ENCODE results near the gene MICAL3. TPM values are rescaled to one million over a fixed set of nuclear protein-coding genes. Genes with fewer than 3 reads are reported as not detected.
A peak's percentile ranks its signal among the peaks of the same experiment; 100 is the strongest.

The MICAL3 gene
- total and polyA plus RNA-seq, 9 donors, result 21.9 to 50.1 (median 32.2) TPM

DNA sequence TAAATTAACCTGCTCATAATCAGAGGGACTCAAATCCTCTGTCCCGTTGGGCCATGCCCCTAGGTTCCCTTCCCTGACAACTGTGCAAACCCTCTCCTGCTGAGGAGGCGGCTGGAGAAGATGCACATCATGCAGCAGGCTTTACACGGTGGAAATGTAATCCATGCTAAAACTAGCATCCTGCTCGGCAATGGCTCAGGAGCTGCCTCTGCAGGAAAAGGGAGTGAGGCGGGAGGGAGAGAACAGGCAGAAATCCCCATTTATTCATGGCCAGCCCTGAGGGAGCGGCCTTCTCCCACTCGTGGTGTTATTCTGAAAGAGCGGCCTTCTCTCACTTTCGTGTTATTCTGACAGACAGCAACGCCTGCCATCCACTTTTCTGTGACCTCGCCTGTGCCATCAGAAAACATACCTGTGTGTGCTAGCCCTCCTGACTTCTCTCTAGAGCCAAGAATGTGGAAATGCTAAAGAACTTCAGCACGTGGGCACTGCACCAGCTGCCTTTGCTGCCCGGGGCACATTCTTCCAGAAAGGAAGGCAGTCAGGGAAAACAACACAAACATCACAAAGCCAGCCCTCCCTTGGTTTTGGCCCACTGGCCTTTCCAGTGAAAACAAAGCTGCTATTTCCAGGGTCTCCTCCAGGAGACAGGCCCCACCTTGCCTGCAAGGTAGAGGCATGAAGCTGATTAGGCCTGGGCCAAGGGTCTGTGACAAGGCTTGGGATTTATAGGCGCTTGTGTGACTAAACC lies 187.2 kb downstream of the MICAL3 start:
- Histone ChIP-seq H3K4me3 (ENCODE audit: low read length) (no peak overlapping the region), H3K27me3 (ENCODE audit: control insufficient read depth, insufficient read depth, low read length) (no peaks in the 10 kb centered on the region), H3K4me1 (ENCODE audit: control insufficient read depth, insufficient read depth, low read length) (peaks cover 30% of the 10 kb centered on the region), H3K27ac (ENCODE audit: low read length) (peak overlapping the region; percentile 35), H3K9me3 (replicated peaks; ENCODE audit: control insufficient read depth, low read depth, low read length) (no peaks in the 10 kb centered on the region), H3K36me3 (ENCODE audit: control insufficient read depth, insufficient read depth, low read length) (peaks cover 59% of the 10 kb centered on the region)
- DNase-seq, result peak; percentile 83
- 73% methylated on average over 6 of the region's 14 CpGs for WGBS (ENCODE audit: insufficient coverage)

DNA sequence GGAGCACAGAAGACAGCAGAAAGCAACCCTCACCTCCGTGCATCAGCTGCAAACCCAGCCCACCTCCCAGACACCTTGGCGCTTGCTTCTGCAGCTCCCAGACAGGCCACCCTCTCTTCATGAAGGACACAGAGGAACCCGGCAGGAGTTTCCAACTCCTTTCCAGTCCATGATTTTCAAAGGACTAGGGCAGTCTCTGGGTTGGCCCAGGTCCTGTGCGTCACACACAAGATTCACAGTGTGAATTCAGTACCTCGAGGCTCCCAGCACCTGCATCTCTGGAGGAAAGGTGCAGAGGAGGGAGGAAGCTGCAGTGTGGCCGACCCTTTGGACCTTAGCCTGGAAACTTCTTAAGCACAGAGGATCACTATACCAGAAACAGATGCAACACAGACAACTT lies 189.1 kb downstream of the MICAL3 start:
- 72% methylated on average over 5 of the region's 6 CpGs for WGBS (ENCODE audit: insufficient coverage)
- H3K36me3 ChIP-seq (ENCODE audit: control insufficient read depth, insufficient read depth, low read length), result peaks cover 48% of the 10 kb centered on the region
- no peak for DNase-seq
- H3K4me3 ChIP-seq (ENCODE audit: low read length), result no peak overlapping the region
- H3K9me3 ChIP-seq (replicated peaks; ENCODE audit: control insufficient read depth, low read depth, low read length), result no peaks in the 10 kb centered on the region
- H3K4me1 ChIP-seq (ENCODE audit: control insufficient read depth, insufficient read depth, low read length), result peaks cover 41% of the 10 kb centered on the region
- H3K27me3 ChIP-seq (ENCODE audit: control insufficient read depth, insufficient read depth, low read length), result no peaks in the 10 kb centered on the region
- H3K27ac ChIP-seq (ENCODE audit: low read length), result no peak overlapping the region

DNA sequence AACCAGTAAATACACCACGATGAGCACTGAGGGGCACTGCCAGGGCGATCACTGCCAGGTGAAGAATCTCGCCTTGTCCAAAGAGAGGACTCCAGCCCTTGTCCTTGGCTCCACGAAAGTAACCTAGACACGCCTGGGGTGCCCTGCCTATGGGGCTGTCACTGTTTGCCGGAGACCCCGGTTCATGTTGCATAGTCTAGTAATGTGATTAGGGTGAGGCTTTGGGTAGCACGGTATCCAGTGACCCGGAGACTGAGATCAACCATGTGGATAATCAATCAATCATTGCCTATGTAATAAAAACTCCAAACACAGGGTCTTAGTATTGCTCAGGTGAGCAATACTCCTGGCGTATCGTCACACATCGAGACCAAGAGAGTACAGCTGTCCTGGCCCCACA lies 190.9 kb downstream of the MICAL3 start:
- H3K4me1 ChIP-seq (ENCODE audit: control insufficient read depth, insufficient read depth, low read length), result peaks cover 43% of the 10 kb centered on the region
- no peak for DNase-seq
- peaks cover 54% of the 10 kb centered on the region for H3K36me3 ChIP-seq (ENCODE audit: control insufficient read depth, insufficient read depth, low read length)
- H3K27ac ChIP-seq (ENCODE audit: low read length), result no peak overlapping the region
- no peaks in the 10 kb centered on the region for H3K27me3 ChIP-seq (ENCODE audit: control insufficient read depth, insufficient read depth, low read length)
- WGBS (ENCODE audit: insufficient coverage), result 84% methylated on average over 8 of the region's 12 CpGs
- no peaks in the 10 kb centered on the region for H3K9me3 ChIP-seq (replicated peaks; ENCODE audit: control insufficient read depth, low read depth, low read length)
- no peak overlapping the region for H3K4me3 ChIP-seq (ENCODE audit: low read length)

DNA sequence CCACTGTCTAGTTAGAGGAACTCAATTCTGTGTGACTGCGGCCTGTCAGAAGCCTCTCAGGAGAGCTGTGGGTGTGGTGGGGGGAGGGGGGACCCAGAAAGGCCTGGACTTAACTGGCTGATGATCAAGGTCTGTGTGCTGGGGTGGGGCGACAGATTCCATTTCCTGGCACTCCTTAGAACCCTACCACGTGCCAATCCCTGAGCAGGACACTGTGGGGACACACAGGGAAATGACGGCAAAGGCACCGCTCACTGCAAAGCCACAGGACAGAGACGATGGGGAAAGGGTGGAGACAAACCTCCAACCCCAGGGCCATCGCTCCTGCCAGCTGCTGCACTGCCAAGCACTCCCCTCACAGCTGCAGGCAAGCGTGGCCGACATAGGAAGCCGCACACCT lies 191.7 kb downstream of the MICAL3 start:
- Histone ChIP-seq H3K4me1 (ENCODE audit: control insufficient read depth, insufficient read depth, low read length) (peaks cover 40% of the 10 kb centered on the region), H3K27me3 (ENCODE audit: control insufficient read depth, insufficient read depth, low read length) (no peaks in the 10 kb centered on the region), H3K27ac (ENCODE audit: low read length) (no peak overlapping the region), H3K4me3 (ENCODE audit: low read length) (no peak overlapping the region), H3K36me3 (ENCODE audit: control insufficient read depth, insufficient read depth, low read length) (peaks cover 54% of the 10 kb centered on the region), H3K9me3 (replicated peaks; ENCODE audit: control insufficient read depth, low read depth, low read length) (no peaks in the 10 kb centered on the region)
- no peak for DNase-seq
- WGBS (ENCODE audit: insufficient coverage), result 84% methylated on average over 10 of the region's 10 CpGs

DNA sequence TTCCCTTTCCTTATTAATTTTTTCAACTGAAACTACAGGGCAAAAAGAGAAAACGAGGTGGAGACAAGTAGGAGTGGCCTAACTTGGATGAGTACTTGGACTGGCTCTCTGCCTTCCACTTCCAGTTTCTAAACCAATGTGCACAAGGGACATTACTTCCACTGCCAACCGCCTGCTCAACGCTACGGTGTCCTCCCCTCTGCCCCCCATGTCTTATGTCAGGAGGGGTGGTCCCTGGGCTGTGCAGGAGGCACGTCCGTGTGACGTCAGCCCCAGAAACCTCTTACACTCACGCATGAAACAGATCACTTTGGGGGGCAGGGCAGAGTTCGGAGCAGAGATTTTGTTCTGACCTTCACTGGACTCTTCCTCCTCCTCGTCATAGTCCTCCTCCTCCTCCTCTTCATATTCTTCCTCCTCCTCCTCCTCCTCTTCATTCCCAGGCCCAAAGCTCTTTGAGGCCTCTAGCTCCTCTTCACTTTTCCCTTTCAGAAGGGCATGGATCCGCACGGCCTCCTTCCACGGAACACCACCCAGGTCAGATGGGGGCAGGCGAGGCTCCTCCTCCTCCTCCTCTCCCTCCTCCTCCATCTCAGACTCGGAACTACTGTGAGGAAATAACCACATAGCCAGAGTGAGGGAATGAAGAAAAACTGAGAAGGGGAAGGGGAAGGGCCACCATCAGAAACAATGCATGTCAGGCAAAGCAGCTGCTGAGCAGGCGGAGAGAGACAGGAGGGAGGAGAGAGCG lies 192.7 kb downstream of the MICAL3 start:
- peak overlapping the region; percentile 7 for H3K27ac ChIP-seq (ENCODE audit: low read length)
- peaks cover 57% of the 10 kb centered on the region for H3K36me3 ChIP-seq (ENCODE audit: control insufficient read depth, insufficient read depth, low read length)
- H3K9me3 ChIP-seq (replicated peaks; ENCODE audit: control insufficient read depth, low read depth, low read length), result no peaks in the 10 kb centered on the region
- peaks cover 30% of the 10 kb centered on the region for H3K4me1 ChIP-seq (ENCODE audit: control insufficient read depth, insufficient read depth, low read length)
- no peaks in the 10 kb centered on the region for H3K27me3 ChIP-seq (ENCODE audit: control insufficient read depth, insufficient read depth, low read length)
- no peak overlapping the region for H3K4me3 ChIP-seq (ENCODE audit: low read length)
- no peak for DNase-seq
- WGBS (ENCODE audit: insufficient coverage), result 65% methylated on average over 9 of the region's 17 CpGs

DNA sequence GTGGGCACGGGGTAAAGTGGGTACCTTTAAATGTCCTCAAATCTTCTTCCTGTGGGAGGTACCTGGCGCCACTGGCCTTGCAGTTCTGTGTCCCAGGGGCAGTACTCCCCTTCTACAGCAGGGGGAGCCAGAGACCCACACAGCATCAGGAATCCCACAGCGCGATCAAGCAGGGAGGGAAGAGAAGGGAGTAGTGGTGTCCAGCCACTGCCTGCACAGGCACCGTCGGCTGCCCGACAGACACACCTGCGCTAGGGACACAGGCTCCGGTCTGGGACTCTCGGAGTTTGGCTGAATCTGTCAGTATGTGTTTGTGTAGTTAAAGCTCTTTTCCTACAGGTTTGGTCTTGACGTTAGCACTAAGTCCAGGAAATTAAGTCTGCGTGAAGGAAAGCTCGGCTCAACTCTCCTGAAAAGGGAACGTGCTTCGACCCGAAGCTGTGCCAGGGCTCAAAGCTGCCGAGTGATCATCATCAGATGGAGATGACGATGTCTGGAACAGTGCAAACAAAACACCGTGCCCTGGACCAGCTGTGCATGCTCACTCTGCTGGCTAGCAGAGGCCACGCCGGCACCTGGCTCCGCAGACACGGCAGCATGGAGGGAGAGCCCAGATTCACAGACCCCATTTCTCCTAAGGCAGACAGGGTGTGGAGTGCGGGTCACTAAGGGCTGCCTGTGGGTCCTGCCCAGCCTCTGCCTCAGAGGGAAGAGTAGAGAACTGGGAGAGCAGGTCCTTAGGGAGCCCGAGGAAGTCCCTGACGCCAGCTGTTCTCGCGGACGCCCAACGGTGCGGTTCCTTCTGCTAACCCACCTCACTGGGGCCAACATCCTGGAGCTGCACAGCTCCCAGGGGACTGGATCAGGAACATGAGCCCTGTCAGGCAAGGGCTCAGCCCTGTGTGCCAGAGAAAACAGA lies 194.1 kb downstream of the MICAL3 start:
- Histone ChIP-seq H3K36me3 (ENCODE audit: control insufficient read depth, insufficient read depth, low read length) (peaks cover 61% of the 10 kb centered on the region), H3K4me3 (ENCODE audit: low read length) (no peak overlapping the region), H3K4me1 (ENCODE audit: control insufficient read depth, insufficient read depth, low read length) (peaks cover 18% of the 10 kb centered on the region), H3K27ac (ENCODE audit: low read length) (no peak overlapping the region), H3K9me3 (replicated peaks; ENCODE audit: control insufficient read depth, low read depth, low read length) (no peaks in the 10 kb centered on the region), H3K27me3 (ENCODE audit: control insufficient read depth, insufficient read depth, low read length) (no peaks in the 10 kb centered on the region)
- 20% methylated on average over 18 of the region's 31 CpGs for WGBS (ENCODE audit: insufficient coverage)
- DNase-seq, result peak; percentile 93

DNA sequence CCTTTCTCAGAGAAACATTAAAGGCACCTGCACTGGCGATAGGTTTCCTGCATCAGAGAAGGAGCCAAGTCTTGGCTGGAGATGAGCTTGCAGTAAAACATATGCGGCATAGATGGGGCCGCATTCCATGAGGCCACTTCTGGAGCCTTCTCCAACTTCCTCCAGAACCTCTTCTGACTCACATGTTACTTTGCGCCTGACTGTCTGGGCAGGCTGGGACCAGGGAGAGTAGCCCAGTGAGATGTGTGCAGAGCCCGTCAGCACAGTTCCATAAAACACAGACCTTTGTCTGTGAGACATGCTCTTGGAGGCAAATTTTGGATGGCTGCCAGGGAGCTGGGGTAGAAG lies 194.7 kb downstream of the MICAL3 start:
- Histone ChIP-seq H3K36me3 (ENCODE audit: control insufficient read depth, insufficient read depth, low read length) (peaks cover 63% of the 10 kb centered on the region), H3K4me3 (ENCODE audit: low read length) (no peak overlapping the region), H3K4me1 (ENCODE audit: control insufficient read depth, insufficient read depth, low read length) (peaks cover 17% of the 10 kb centered on the region), H3K9me3 (replicated peaks; ENCODE audit: control insufficient read depth, low read depth, low read length) (no peaks in the 10 kb centered on the region), H3K27ac (ENCODE audit: low read length) (no peak overlapping the region), H3K27me3 (ENCODE audit: control insufficient read depth, insufficient read depth, low read length) (no peaks in the 10 kb centered on the region)
- no peak for DNase-seq
- WGBS (ENCODE audit: insufficient coverage), result 19% methylated on average over 4 of the region's 5 CpGs

DNA sequence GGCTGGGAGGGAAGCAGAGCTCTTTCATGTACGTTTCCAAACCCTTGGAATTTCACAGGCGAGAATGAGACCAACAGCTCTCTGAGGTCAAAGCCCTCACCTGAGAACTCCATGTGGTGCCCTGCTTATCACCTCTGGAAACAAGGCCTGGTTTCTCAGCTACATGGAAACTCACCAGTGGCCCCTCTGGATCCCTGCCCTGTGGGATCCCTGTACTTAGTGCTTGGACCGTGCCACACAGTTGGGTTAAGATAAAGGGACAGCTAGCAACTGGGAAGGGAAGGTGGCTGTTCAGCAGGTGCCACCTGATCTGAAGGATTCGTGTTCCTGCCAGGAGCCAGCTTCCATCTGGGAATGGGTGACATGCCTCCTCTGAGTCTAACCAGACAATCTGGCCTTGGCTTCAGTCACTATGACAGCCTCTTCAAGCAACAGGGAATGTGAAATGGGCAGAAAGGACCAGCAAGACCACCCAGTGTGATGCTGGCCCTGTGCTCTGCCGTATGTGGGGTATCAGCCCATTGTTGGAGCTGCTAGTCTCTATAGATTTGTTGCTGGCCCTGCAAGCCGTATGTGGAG lies 195.8 kb downstream of the MICAL3 start:
- Histone ChIP-seq H3K9me3 (replicated peaks; ENCODE audit: control insufficient read depth, low read depth, low read length) (no peaks in the 10 kb centered on the region), H3K4me1 (ENCODE audit: control insufficient read depth, insufficient read depth, low read length) (peaks cover 17% of the 10 kb centered on the region), H3K36me3 (ENCODE audit: control insufficient read depth, insufficient read depth, low read length) (peaks cover 55% of the 10 kb centered on the region), H3K4me3 (ENCODE audit: low read length) (no peak overlapping the region), H3K27ac (ENCODE audit: low read length) (no peak overlapping the region), H3K27me3 (ENCODE audit: control insufficient read depth, insufficient read depth, low read length) (no peaks in the 10 kb centered on the region)
- DNase-seq, result no peak
- WGBS (ENCODE audit: insufficient coverage), result 80% methylated on average over 6 of the region's 6 CpGs

DNA sequence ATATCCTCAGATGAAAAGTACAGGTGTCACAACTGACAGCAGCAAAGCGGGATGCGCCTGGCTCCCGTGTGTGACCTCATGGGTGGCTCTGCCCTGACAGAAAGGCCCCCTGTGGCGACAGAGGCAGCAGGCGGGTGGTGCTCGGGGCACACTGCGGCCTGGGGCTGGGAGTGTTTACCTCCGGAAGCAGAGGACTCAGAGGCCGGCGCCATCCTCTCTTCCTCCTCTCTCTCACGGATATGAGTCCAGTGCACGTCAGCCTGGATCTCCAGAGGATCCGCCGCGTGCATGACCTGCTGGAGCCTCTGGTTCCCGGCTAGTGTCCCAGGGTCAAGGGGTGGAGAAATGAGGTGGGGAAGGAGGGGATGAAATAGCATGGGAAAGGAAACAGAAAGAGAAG lies 196.9 kb downstream of the MICAL3 start:
- H3K27ac ChIP-seq (ENCODE audit: low read length), result no peak overlapping the region
- H3K4me3 ChIP-seq (ENCODE audit: low read length), result no peak overlapping the region
- no peak for DNase-seq
- peaks cover 54% of the 10 kb centered on the region for H3K36me3 ChIP-seq (ENCODE audit: control insufficient read depth, insufficient read depth, low read length)
- H3K27me3 ChIP-seq (ENCODE audit: control insufficient read depth, insufficient read depth, low read length), result no peaks in the 10 kb centered on the region
- WGBS (ENCODE audit: insufficient coverage), result 84% methylated on average over 11 of the region's 16 CpGs
- no peaks in the 10 kb centered on the region for H3K9me3 ChIP-seq (replicated peaks; ENCODE audit: control insufficient read depth, low read depth, low read length)
- peaks cover 13% of the 10 kb centered on the region for H3K4me1 ChIP-seq (ENCODE audit: control insufficient read depth, insufficient read depth, low read length)

Measured in muscle of leg (tissue), 11 donors.